KMS-11 (cell line): ENCODE measurements around the gene SLC12A7.

Experiments used
- H2AFZ ChIP-seq: fragments of 200-600 bp; sonication (generic); 2 replicates; pipeline ENCODE4 v1.6.1; 2016; ENCODE audit warnings: antibody characterized with exemption, mixed run types, low read depth
- H3K27ac ChIP-seq: fragments of 200-600 bp; sonication (generic); 2 replicates; pipeline ENCODE4 v1.6.1; 2016; ENCODE audit warnings: mild to moderate bottlenecking, mixed run types
- H3K27me3 ChIP-seq: fragments of 200-600 bp; sonication (generic); 2 replicates; pipeline ENCODE4 v1.6.1; 2017; ENCODE audit warnings: mild to moderate bottlenecking, low read depth, mixed run types, moderate library complexity; ENCODE audit not compliant: insufficient read depth
- H3K36me3 ChIP-seq: fragments of 200-600 bp; sonication (generic); 2 replicates; pipeline ENCODE4 v1.6.1; 2017; ENCODE audit warnings: mild to moderate bottlenecking, mixed run types; ENCODE audit not compliant: insufficient read depth
- H3K4me1 ChIP-seq: fragments of 200-600 bp; sonication (generic); 2 replicates; pipeline ENCODE4 v1.6.1; 2016; ENCODE audit warnings: mild to moderate bottlenecking, low read depth, mixed run types; ENCODE audit not compliant: poor library complexity, severe bottlenecking
- H3K4me2 ChIP-seq: fragments of 200-600 bp; sonication (generic); 2 replicates; pipeline ENCODE4 v1.7.0; 2016; ENCODE audit warnings: mild to moderate bottlenecking, mixed run types
- H3K4me3 ChIP-seq: fragments of 200-600 bp; sonication (generic); IDR thresholded peaks from 2 replicates; pipeline ENCODE4 v1.6.1; 2017; ENCODE audit warnings: low read depth, low read length, mixed read lengths; ENCODE audit not compliant: insufficient read depth
- H3K79me2 ChIP-seq: fragments of 200-600 bp; sonication (generic); 2 replicates; pipeline ENCODE4 v1.6.1; 2016; ENCODE audit warnings: low read depth, mixed run types; ENCODE audit not compliant: insufficient read depth
- H3K9ac ChIP-seq: fragments of 200-600 bp; sonication (generic); 2 replicates; pipeline ENCODE4 v1.6.1; 2016; ENCODE audit warnings: mild to moderate bottlenecking, mixed run types
- H4K20me1 ChIP-seq: fragments of 200-600 bp; sonication (generic); 2 replicates; pipeline ENCODE4 v1.6.1; 2016; ENCODE audit warnings: mild to moderate bottlenecking, mixed run types; ENCODE audit not compliant: insufficient read depth
- TF ChIP-seq, protein P1 (sequence below): fragments of 200-600 bp; sonication (generic); conservative IDR thresholded peaks from 2 replicates; pipeline ENCODE4 v1.6.1; 2017; ENCODE audit warnings: low read depth, mild to moderate bottlenecking, antibody characterized with exemption, low read length, moderate library complexity, mixed read lengths

SLC12A7 gene

DNA sequence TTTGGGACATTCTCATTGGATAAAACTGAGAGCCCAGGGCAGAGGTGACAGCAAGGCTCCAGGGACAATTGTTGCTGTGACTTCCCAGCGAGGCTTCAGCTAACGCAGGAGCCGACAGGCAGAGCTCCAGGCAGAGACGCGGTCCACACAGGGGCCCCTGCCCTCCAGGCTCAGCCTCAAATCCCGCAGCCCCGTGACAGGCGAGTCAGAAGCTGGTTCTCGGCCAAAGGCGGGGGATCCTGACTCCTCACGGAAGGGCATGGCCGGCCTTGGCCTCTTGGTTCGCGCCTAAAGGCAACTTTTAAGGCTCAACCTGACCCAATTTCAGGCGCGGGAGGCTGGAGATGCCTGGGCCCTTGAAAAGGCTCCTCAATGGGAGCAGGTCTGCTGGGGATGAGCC, 21.3 kb downstream of the SLC12A7 start:
- H2AFZ ChIP-seq = no peak overlapping the region
- H3K4me1 ChIP-seq = no peaks in the 10 kb centered on the region
- H3K4me3 ChIP-seq = no peak overlapping the region
- no peaks in the 10 kb centered on the region for H3K27me3 ChIP-seq
- no peaks in the 10 kb centered on the region; the same call in 1 of the 2 replicates for H3K36me3 ChIP-seq
- H3K9ac ChIP-seq = no peak overlapping the region
- H3K79me2 ChIP-seq = no peaks in the 10 kb centered on the region
- H3K27ac ChIP-seq = no peak overlapping the region
- TF ChIP-seq, protein P1, sequence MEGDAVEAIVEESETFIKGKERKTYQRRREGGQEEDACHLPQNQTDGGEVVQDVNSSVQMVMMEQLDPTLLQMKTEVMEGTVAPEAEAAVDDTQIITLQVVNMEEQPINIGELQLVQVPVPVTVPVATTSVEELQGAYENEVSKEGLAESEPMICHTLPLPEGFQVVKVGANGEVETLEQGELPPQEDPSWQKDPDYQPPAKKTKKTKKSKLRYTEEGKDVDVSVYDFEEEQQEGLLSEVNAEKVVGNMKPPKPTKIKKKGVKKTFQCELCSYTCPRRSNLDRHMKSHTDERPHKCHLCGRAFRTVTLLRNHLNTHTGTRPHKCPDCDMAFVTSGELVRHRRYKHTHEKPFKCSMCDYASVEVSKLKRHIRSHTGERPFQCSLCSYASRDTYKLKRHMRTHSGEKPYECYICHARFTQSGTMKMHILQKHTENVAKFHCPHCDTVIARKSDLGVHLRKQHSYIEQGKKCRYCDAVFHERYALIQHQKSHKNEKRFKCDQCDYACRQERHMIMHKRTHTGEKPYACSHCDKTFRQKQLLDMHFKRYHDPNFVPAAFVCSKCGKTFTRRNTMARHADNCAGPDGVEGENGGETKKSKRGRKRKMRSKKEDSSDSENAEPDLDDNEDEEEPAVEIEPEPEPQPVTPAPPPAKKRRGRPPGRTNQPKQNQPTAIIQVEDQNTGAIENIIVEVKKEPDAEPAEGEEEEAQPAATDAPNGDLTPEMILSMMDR = no peak
- H3K4me2 ChIP-seq = no peak overlapping the region
- no peaks in the 10 kb centered on the region for H4K20me1 ChIP-seq

DNA sequence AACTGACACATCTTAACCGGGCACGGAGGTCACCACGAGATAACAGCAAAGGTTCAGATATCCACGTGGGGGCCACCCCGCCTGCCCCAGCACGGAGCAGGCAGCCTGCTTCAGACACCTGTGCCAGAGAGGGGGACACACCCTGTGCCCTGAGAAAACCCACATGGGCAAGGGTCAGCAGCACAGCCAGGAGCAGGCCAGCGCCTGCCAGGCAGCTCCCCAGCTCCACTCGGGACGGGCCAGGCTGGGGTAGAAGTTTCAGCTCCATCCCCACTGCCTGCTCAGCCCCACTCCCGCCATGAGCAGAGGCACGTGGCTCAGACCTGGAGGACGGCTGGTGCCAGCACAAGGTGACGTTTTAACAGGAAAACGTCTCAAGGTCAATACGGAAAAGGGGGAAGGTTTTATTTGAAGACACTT, 22.2 kb downstream of the SLC12A7 start:
- Histone ChIP-seq H3K36me3 (no peaks in the 10 kb centered on the region; the same call in 1 of the 2 replicates), H3K79me2 (no peaks in the 10 kb centered on the region), H3K27me3 (no peaks in the 10 kb centered on the region), H4K20me1 (no peaks in the 10 kb centered on the region), H3K4me1 (no peaks in the 10 kb centered on the region), H3K9ac (no peak overlapping the region), H3K4me3 (no peak overlapping the region), H2AFZ (no peak overlapping the region), H3K27ac (no peak overlapping the region), H3K4me2 (no peak overlapping the region)
- TF ChIP-seq, protein P1 = no peak

DNA sequence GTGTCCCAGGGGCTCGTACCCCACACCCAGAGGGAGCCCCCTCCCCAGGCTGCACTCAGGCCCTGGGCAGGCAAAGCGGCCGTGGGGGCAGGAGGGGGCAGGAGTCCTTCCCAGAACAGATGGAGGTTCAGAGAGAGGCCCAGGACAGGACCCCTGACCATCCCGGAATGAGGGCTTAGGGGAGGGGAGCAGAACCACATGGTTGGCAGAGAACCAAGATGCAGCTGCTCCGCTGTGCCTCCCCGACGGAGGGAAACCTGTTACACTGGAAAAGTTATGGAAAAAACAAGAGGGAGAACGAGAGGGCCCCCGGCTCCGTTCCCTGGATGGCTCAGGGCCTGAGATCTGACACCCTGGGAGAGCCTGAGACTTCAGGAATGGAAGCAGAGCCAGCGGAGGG, 22.7 kb downstream of the SLC12A7 start:
- Histone ChIP-seq H3K4me1 (no peaks in the 10 kb centered on the region), H3K36me3 (no peaks in the 10 kb centered on the region; the same call in 1 of the 2 replicates)

GRCh38 chr5:1088726-1089125, 23.1 kb downstream of the SLC12A7 start:
- no peak overlapping the region for H2AFZ ChIP-seq
- no peaks in the 10 kb centered on the region; the same call in 1 of the 2 replicates for H3K36me3 ChIP-seq
- no peak overlapping the region for H3K4me2 ChIP-seq
- H3K27me3 ChIP-seq = no peaks in the 10 kb centered on the region
- H3K79me2 ChIP-seq = no peaks in the 10 kb centered on the region
- TF ChIP-seq, protein P1 = no peak
- no peak overlapping the region for H3K4me3 ChIP-seq
- H3K4me1 ChIP-seq = no peaks in the 10 kb centered on the region
- no peak overlapping the region for H3K27ac ChIP-seq
- H3K9ac ChIP-seq = no peak overlapping the region
- no peaks in the 10 kb centered on the region for H4K20me1 ChIP-seq

More for the DNA sequence above, 22.7 kb downstream of the SLC12A7 start:
- Histone ChIP-seq H3K79me2 (no peaks in the 10 kb centered on the region), H3K27me3 (no peaks in the 10 kb centered on the region), H4K20me1 (no peaks in the 10 kb centered on the region), H3K9ac (no peak overlapping the region), H2AFZ (no peak overlapping the region), H3K4me2 (no peak overlapping the region), H3K27ac (no peak overlapping the region), H3K4me3 (no peak overlapping the region)
- TF ChIP-seq, protein P1 = no peak
